Adrenal gland (tissue), 12 donors: ENCODE measurements around the gene ACTR3. TPM values are rescaled to one million over a fixed set of nuclear protein-coding genes. Genes with fewer than 3 reads are reported as not detected.

ENCODE experiments used
- DNase-seq, 7 donors: peaks; one replicate each; pipeline ENCODE4 v3.0.0-alpha.2; 2019 to 2020
- H3K27ac ChIP-seq, 5 donors: fragments of 200-600 bp; sonication (generic) in 4 of 5; 1 replicate in 3 of 5; 2 replicates in 2 of 5; pipeline versions ENCODE4 v1.5.1 to v1.8.0; 2016 to 2020; ENCODE audit warnings: mild to moderate bottlenecking in 1 of 5
- H3K27me3 ChIP-seq: fragments of 200-600 bp; 2 replicates; pipeline ENCODE4 v1.8.0; 2021
- H3K36me3 ChIP-seq, 2 donors: fragments of 200-600 bp; replicated peaks in 1 of 2; 1 replicate in 1 of 2; 2 replicates in 1 of 2; pipeline versions ENCODE4 v1.5.1 to v1.8.0; 2018 to 2022
- H3K4me1 ChIP-seq, 2 donors: fragments of 200-600 bp; replicated peaks in 1 of 2; 1 replicate in 1 of 2; 2 replicates in 1 of 2; pipeline versions ENCODE4 v1.5.1 to v1.8.0; 2018 to 2021
- H3K4me3 ChIP-seq, 4 donors: fragments of 200-600 bp; sonication (generic) in 3 of 4; one replicate each; pipeline ENCODE4 v1.5.1; 2016 to 2018
- H3K9me3 ChIP-seq, 3 donors: fragments of 200-600 bp; sonication (generic) in 1 of 3; replicated peaks in 1 of 3; 1 replicate in 2 of 3; 2 replicates in 1 of 3; pipeline versions ENCODE4 v1.5.1 to v1.8.0; 2016 to 2021
- CTCF ChIP-seq, 6 experiments: fragments of 450-650 bp in 4 of 6; fragments of 200-600 bp in 2 of 6; sonication (generic) in 1 of 6; IDR thresholded peaks; 1 replicate in 5 of 6; 2 replicates in 1 of 6; pipeline versions ENCODE4 v1.5.1 to v1.8.0; 2016 to 2021; ENCODE audit warnings: antibody characterized with exemption in 6 of 6, mild to moderate bottlenecking in 2 of 6, moderate library complexity in 1 of 6
- POLR2A ChIP-seq, 2 donors: fragments of 450-650 bp; IDR thresholded peaks; one replicate each; pipeline ENCODE4 v1.6.1; 2017; ENCODE audit warnings: antibody characterized with exemption in 2 of 2, mild to moderate bottlenecking in 2 of 2, moderate library complexity in 1 of 2
- WGBS, 4 donors: extraction: QIAGEN DNeasy Blood & Tissue Kit in 2 of 4; methylation state at CpG; one replicate each; pipeline versions ENCODE4 v1.1.5 to v1.1.7; 2013 to 2017; 5-methylcytosine and 5-hydroxymethylcytosine counted together
- intact Hi-C, 2 donors: fragments of 100-400 bp; cut with DNase I; formaldehyde crosslinking; loops; one replicate each; pipeline versions ENCODE4 v1.14.1 to v1.15.0; 2022 to 2023
- polyA plus RNA-seq, 3 donors: library from polyadenylated mRNA; stranded (reverse); fragments of 200-250 nt in 2 of 3; fragments of 350-450 nt in 1 of 3; fragmentation: Illumina TruSeq in 1 of 3; extraction: RNeasy Lipid Tissue Mini Kit (QIAGEN cat#74804) in 1 of 3; gene quantifications; one replicate each; pipeline ENCODE4 v1.2.3, GENCODE V29; 2013 to 2014
- small RNA-seq, 2 donors: library from RNA; depleted of rRNA; stranded (forward); fragments of <200 nt; gene quantifications; one replicate each; pipeline ENCODE3, GENCODE V24; 2016
- total RNA-seq, 9 donors: library from RNA; depleted of rRNA in 4 of 9; stranded (reverse); fragments of >200 nt in 4 of 9; fragments of 120-200 nt in 1 of 9; fragmentation: NEBNext Ultra II Directional in 1 of 9; extraction: Animal tissue kit (Norgen Biotek cat#: 25700) in 1 of 9; gene quantifications; one replicate each; pipeline versions ENCODE4 v1.1.0 to v1.2.4, GENCODE V29; 2013 to 2023
- donor health status: healthy with polysubstance abuse.
- donor health status: Bipolar disorder and iron deficiency.
- donor health status: DM: yes; HTN: yes; CAD: no.
- donor health status: DM: no; HTN: no; CAD: no.
- donor health status: DM: no; HTN: no; CAD: no.
- donor health status: DM: yes; HTN: yes; CAD: no.

The ACTR3 gene
- total and polyA plus RNA-seq, 12 donors, result 28.1 to 530 (median 219) TPM

DNA sequence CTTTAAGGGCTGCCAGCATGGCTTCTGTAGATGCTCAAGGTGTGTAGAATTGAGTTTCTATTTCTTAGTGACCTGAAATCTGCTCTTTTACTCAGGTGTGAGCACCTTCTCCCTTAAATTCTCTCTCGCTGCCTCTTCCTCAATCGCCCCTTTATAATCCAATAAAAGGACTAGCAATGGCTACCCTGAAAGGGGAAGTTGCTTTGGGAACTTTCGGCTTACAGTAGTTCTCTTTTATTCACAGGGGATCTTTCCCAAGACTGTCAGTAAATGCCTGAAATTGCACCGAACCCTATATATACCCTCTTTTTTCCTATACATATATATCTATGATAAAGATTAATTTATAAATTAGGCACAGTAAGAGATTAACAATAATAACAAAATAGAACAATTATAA, 121.8 kb downstream of the ACTR3 start:
- no peaks in the 10 kb centered on the region for H3K9me3 ChIP-seq
- no peaks in the 10 kb centered on the region for H3K36me3 ChIP-seq
- TF ChIP-seq POLR2A (IDR thresholded peaks at IDR 0.05), result no peak
- TF ChIP-seq CTCF (IDR thresholded peaks at IDR 0.05), result no peak
- no peak overlapping the region for H3K27ac ChIP-seq
- intact Hi-C loops, result no loop called here
- no peak overlapping the region for H3K4me3 ChIP-seq
- no peaks in the 10 kb centered on the region for H3K27me3 ChIP-seq
- DNase-seq, result no peak
- 47 to 80% (median 75%) methylated on average over 4 of the region's 4 CpGs for WGBS, 4 donors
- H3K4me1 ChIP-seq, result no peaks in the 10 kb centered on the region

Small RNA genes lying within 50 kb of the gene (small RNA-seq; reads per million reads assigned to genes)
- gene RF00012, result 0 reads per million in 2 donors

Other genes with a start within 250 kb of the ACTR3 start
- 100 to 1,000 TPM; 124 to 466 (median 231) TPM for gene SLC35F5, start 133.4 kb upstream of the ACTR3 start, total RNA-seq
- 100 to 1,000 TPM in 1 of 3 donors, 10 to 100 TPM in 2; 22.5 to 141 (median 49.9) TPM for gene SLC35F5, start 133.4 kb upstream of the ACTR3 start, polyA plus RNA-seq